Measurements from ENCODE around the gene C19orf85.
A peak's percentile ranks its signal among the peaks of the same experiment; 100 is the strongest.

The C19orf85 gene

GRCh38 chr19:55468054-55468393, 3.5 kb upstream of the C19orf85 start:
- no peak for DNase-seq (ENCODE audit: low read depth in 2 of 2)
- H3K4me3 ChIP-seq (replicated peaks in 1 of 2; ENCODE audit: low read depth in 2 of 2, low read length in 2 of 2), result no peak overlapping the region
- no peak for TF ChIP-seq CTCF (IDR thresholded peaks at IDR 0.05; ENCODE audit: low read depth, low read length)

- DNase-seq (ENCODE audit: low read depth in 2 of 2), result peak; percentile 84 to 89
- no peak overlapping the region for H3K4me3 ChIP-seq (replicated peaks in 1 of 2; ENCODE audit: low read depth in 2 of 2, low read length in 2 of 2)
- peak; percentile 65 for TF ChIP-seq CTCF (IDR thresholded peaks at IDR 0.05; ENCODE audit: low read depth, low read length)
These were observed 2.9 kb upstream of the C19orf85 start for GRCh38 chr19:55467236-55468053.

GRCh38 chr19:55466241-55466614, 1.7 kb upstream of the C19orf85 start:
- no peak overlapping the region for H3K4me3 ChIP-seq (replicated peaks in 1 of 2; ENCODE audit: low read depth in 2 of 2, low read length in 2 of 2)
- DNase-seq (ENCODE audit: low read depth in 2 of 2), result no peak
- no peak for TF ChIP-seq CTCF (IDR thresholded peaks at IDR 0.05; ENCODE audit: low read depth, low read length)

- no peak for TF ChIP-seq CTCF (IDR thresholded peaks at IDR 0.05; ENCODE audit: low read depth, low read length)
- no peak overlapping the region for H3K4me3 ChIP-seq (replicated peaks in 1 of 2; ENCODE audit: low read depth in 2 of 2, low read length in 2 of 2)
- DNase-seq (ENCODE audit: low read depth in 2 of 2), result no peak
These were observed 1.1 kb upstream of the C19orf85 start for GRCh38 chr19:55465460-55466240.

GRCh38 chr19:55464039-55464661, 401 bp downstream of the C19orf85 start:
- no peak overlapping the region for H3K4me3 ChIP-seq (replicated peaks in 1 of 2; ENCODE audit: low read depth in 2 of 2, low read length in 2 of 2)
- DNase-seq (ENCODE audit: low read depth in 2 of 2), result no peak
- no peak for TF ChIP-seq CTCF (IDR thresholded peaks at IDR 0.05; ENCODE audit: low read depth, low read length)

GRCh38 chr19:55463583-55464031, 944 bp downstream of the C19orf85 start:
- no peak for TF ChIP-seq CTCF (IDR thresholded peaks at IDR 0.05; ENCODE audit: low read depth, low read length)
- no peak for DNase-seq (ENCODE audit: low read depth in 2 of 2)
- no peak overlapping the region for H3K4me3 ChIP-seq (replicated peaks in 1 of 2; ENCODE audit: low read depth in 2 of 2, low read length in 2 of 2)
